GM12872 (cell line): ENCODE results near the gene PIGA.
A peak's percentile ranks its signal among the peaks of the same experiment; 100 is the strongest.

Experiments
- TF ChIP-seq, protein P1 (sequence below): IDR thresholded peaks from 3 replicates; pipeline ENCODE4 v1.5.1; 2011; ENCODE audit warnings: low read depth, mild to moderate bottlenecking, low read length, moderate library complexity; ENCODE audit not compliant: insufficient read depth

The PIGA gene

DNA sequence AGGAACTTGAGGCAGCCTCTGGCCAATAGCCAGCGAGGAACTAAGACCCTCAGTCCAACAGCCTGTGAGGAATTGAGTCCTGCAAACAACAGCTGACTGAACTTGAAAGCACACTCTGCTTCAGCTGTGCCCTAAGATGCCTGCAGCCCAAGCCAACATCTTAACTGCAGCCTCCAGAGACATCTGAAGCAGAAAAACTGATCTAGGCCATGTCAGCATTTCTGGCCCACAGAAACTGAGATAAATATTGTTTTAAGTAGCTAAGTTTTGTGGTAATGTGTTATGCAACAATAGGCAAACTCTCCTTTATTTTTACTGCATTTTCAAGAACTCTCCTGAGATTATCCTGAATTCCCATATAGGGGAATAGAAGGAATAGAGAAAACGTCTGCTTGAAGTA is 24.4 kb upstream of the PIGA start:
- TF ChIP-seq, protein P1, sequence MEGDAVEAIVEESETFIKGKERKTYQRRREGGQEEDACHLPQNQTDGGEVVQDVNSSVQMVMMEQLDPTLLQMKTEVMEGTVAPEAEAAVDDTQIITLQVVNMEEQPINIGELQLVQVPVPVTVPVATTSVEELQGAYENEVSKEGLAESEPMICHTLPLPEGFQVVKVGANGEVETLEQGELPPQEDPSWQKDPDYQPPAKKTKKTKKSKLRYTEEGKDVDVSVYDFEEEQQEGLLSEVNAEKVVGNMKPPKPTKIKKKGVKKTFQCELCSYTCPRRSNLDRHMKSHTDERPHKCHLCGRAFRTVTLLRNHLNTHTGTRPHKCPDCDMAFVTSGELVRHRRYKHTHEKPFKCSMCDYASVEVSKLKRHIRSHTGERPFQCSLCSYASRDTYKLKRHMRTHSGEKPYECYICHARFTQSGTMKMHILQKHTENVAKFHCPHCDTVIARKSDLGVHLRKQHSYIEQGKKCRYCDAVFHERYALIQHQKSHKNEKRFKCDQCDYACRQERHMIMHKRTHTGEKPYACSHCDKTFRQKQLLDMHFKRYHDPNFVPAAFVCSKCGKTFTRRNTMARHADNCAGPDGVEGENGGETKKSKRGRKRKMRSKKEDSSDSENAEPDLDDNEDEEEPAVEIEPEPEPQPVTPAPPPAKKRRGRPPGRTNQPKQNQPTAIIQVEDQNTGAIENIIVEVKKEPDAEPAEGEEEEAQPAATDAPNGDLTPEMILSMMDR, result no peak

DNA sequence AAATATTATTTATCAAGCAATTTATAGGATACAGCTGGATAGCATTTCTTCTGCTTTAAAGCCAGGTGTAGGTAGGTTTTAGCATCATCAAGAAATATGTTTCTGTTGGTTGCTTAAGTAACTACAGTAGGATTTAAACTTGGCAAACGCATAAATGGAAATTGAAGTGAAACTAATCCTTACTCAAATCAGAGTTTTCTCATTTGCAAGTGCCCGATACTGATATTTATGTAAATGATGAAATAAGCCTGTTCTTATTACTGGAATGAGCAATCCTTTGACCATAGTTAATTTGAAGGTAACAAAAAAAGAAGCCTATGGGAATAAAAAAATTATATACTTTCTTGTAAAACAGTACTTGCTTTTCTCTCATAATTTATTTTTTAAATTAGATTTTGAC is 23.2 kb upstream of the PIGA start:
- TF ChIP-seq, protein P1, result no peak

DNA sequence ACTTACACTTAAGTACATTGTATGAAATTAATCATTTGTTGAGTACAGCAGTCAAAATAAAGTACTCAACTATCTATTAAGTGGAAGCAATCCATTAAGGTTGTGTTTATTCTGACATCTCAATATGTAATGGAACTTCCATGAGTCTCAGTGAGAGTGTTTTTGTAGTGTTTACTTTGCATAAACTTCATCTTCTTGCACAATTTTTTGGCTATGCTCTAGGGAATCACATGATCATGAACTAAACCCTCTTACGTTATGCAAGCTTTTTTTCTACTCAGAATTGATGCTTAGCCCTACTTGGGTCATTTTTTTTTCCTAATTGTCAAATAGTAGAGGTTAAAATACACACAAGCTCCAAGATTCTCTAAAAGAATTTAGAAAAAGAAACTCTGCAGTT is 21.1 kb upstream of the PIGA start:
- TF ChIP-seq, protein P1, result no peak

DNA sequence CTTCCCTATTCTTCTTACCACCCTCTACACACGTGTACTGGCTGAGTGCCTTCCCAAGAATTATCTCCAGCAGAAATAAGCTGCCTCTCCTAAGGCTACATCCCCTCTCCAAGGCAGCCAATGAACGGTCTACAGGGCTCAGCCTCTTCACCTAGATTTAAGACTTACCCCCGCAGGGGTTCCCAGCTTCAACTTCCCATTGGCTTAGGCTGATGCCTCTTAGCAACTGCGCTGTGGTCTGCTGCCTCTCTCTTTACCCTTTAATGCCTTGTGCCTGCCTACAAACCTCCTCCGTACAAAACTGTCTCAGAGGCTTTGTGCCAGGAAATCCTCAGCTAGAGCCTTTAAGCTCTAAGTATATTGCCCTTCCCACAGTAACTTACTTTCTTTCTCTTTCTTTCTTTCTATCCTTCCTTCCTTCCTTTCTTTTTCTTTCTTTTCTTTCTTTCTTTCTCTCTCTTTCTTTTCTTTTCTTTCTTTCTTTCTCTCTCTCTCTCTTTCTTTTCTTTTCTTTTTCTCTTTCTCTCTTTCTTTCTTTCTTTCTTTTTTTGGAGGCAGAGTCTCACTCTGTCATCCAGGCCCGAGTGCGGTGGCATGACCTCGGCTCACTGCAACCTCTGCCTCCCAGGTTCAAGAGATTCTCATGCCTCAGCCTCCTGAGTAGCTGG is 15.1 kb upstream of the PIGA start:
- TF ChIP-seq, protein P1, result no peak

DNA sequence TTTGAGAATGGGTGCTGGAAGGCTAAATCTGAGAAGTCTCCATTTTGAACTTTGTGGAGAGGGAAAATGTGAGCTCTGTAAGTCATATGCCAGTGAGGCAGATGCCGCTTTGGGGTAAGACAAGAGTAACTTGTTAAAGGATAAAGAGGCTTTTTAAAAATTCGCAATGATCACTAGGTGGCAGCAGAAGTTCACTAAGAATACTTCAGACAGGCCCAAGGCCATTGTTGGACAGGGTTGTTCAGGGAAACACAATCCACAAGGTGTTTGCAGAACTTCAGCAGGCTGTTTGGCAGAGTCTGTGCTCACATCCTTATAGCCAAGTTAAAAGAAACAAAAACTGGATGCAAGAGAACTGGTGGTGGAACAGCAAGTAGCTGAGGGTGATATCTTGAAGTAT is 13.7 kb upstream of the PIGA start:
- TF ChIP-seq, protein P1, result peak; percentile 46

DNA sequence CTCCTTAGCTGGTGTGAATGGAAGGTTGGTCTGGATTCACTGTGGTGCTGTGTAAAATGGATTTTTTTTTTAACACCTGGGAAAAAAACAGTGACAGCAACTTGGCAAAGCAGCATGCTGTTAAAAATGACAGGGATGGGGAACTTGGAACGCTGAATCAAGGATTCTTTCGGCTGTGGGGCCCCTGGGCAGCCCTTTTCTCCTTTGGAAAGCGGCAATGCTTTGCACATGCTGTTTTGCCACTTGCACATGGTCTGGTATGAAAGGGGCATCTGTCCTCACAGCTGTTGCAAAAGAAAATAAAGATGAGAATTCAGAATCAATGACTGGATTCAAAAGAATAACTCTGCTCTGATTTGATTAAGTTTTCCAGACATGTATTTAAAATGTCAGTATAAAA is 10.7 kb upstream of the PIGA start:
- TF ChIP-seq, protein P1, result no peak

DNA sequence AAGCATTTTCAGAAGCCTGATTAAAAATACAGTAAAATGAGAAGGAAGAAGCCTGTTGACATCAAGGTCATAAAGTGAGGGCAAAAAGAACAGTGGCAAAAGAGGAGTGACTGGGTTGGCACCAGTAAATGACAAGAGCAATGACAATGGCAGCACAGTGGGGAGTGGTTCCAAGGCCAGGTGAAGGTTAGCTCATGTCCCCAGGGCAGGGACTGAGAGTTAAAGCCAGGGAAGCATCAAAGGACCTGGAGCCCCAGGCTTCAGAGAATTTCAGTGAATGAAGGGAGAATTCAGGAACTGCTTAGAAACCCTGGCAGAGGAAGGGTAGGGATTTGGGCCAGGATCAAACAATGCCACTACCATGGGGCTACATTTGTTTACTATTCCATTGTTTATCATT is 8.8 kb upstream of the PIGA start:
- TF ChIP-seq, protein P1, result no peak

DNA sequence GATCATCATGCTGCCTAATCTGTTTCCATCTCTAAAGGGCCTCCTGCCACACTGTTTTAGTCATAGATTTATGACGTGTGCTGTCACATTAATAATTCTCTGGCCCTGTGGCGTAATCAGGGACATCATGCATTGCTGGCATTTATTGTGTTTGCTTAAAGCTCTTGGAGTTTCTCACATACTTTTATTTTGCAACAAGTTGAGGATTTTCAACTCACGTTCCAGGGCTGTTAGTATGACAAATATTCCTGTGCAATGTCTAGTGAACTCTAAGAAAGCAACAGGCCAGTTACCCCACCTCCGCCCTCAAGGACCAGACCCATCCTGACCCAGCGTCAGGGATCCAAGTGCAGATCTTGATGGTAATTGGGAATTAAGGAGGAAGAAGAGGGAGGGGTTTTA is 7.8 kb upstream of the PIGA start:
- TF ChIP-seq, protein P1, result no peak
